Right cardiac atrium (tissue), 5 donors: ENCODE results near the gene SPSB1. TPM values are rescaled to one million over a fixed set of nuclear protein-coding genes. Genes with fewer than 3 reads are reported as not detected.

Experiments used
- ATAC-seq, 2 donors: fragments of 200-7000 bp; cut with Tn5 transposase; one replicate each; pipeline versions ENCODE4 v1.8.0 to v1.9.1; 2020; ENCODE audit warnings: moderate library complexity in 2 of 2, mild to moderate bottlenecking in 1 of 2
- DNase-seq, 3 donors: peaks; one replicate each; pipeline ENCODE4 v3.0.0-alpha.2; 2020
- H3K27ac ChIP-seq: one replicate; pipeline ENCODE4 v1.5.1; 2013; ENCODE audit warnings: mild to moderate bottlenecking, low read length, control low read depth, moderate library complexity
- H3K27me3 ChIP-seq: one replicate; pipeline ENCODE4 v1.6.1; 2013; ENCODE audit not compliant: control insufficient read depth, insufficient read depth
- H3K4me1 ChIP-seq: one replicate; pipeline ENCODE4 v1.6.1; 2013; ENCODE audit warnings: low read length; ENCODE audit not compliant: control insufficient read depth, insufficient read depth
- H3K4me3 ChIP-seq: one replicate; pipeline ENCODE4 v1.5.1; 2013; ENCODE audit warnings: low read length, control low read depth
- H3K9me3 ChIP-seq: one replicate; pipeline ENCODE4 v1.6.1; 2013; ENCODE audit warnings: low read length; ENCODE audit not compliant: control insufficient read depth
- WGBS: extraction: QIAGEN DNeasy Blood & Tissue Kit; methylation state at CpG from one replicate; pipeline ENCODE4 v1.1.7; 2013; 5-methylcytosine and 5-hydroxymethylcytosine counted together
- intact Hi-C, 4 donors: fragments of 100-400 bp; cut with DNase I; formaldehyde crosslinking; loops; one replicate each; pipeline versions ENCODE4 v1.11.0 to v1.14.0; 2022 to 2023
- polyA plus RNA-seq: library from polyadenylated mRNA; stranded (reverse); fragments of 200-250 nt; gene quantifications from one replicate; pipeline ENCODE4 v1.2.3, GENCODE V29; 2013
- total RNA-seq, 4 donors: library from RNA; stranded (reverse); fragmentation: NEBNext Ultra II Directional; extraction: Animal tissue kit (Norgen Biotek cat#: 25700); gene quantifications; one replicate each; pipeline ENCODE4 v1.2.1, GENCODE V29; 2021
- donor health status: healthy with polysubstance abuse.
- donor health status: DM: no; HTN: yes; CAD: no.
- donor health status: DM: no; HTN: no; CAD: no.
- donor health status: DM: no; HTN: yes; CAD: no; lungs with severe emphysema.
- donor health status: DM: yes; HTN: yes; CAD: no.

Gene SPSB1
- total and polyA plus RNA-seq, 5 donors = 15.5 to 24.0 (median 16.5) TPM

DNA sequence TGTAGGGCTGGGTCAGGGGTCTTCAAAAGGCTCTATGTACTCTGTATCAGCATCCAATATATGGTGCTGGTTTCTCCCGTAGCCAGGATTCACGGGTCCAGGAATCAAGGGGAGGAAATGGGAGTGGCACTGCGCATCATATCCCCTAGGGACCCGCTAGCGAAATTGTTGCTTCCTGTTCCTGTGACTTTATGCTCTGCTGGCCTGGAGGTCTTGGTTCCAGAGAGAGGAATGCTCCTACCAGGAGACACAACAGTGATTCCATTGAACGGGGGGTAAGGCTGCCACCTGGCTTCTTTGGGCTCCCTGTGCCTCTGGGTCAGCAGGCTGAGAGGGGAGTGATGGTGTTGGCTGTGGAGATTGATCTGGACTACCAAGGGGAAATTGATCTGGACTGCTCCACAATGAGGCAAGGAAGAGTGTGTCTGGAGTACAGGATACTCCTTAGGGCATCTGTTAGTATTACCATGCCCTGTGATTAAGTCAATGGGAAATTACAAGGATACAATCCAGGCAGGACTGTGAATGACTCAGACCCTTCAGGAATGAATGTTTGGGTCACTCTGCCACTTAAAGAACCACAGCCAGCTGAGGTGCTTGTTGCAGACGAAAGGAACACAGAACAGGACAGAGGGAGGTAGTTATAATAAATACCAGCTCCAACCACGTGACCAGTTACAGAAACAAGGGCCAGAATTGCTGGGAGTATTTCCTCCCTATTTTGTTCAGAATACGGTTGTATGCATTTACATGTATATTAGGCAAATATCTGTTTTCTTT lies 10.2 kb downstream of the SPSB1 start:
- Histone ChIP-seq H3K4me1 (peaks cover 15% of the 10 kb centered on the region), H3K4me3 (no peak overlapping the region), H3K27ac (peak overlapping the region; percentile 46), H3K9me3 (no peaks in the 10 kb centered on the region), H3K27me3 (no peaks in the 10 kb centered on the region)
- ATAC-seq (peak; percentile 21 to 66), DNase-seq (peak in 2 of 3 donors; percentile 27 to 46)
- 39% methylated on average over 9 of the region's 9 CpGs for WGBS
- intact Hi-C loops = no loop called here

DNA sequence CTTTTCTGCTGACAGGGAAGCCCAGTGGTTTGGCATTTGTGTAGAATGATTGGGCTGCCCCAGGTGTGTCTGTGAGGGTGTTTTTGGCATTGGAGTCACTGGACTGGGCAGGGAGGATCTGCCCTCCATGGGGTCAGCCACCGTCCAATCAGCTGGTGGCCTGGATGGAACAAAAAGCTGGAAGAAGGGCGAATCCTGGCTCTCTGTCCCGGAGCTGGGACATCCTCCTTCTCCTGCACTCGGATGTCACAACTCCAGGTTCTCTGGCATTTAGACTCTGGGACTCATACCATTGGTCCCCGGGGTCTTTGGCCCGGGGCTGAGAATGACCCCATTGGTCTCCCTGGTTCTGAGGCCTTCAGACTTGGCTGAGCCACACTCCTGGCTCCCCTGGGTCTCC lies 11.2 kb downstream of the SPSB1 start:
- intact Hi-C loops = no loop called here
- H3K27ac ChIP-seq = no peak overlapping the region

DNA sequence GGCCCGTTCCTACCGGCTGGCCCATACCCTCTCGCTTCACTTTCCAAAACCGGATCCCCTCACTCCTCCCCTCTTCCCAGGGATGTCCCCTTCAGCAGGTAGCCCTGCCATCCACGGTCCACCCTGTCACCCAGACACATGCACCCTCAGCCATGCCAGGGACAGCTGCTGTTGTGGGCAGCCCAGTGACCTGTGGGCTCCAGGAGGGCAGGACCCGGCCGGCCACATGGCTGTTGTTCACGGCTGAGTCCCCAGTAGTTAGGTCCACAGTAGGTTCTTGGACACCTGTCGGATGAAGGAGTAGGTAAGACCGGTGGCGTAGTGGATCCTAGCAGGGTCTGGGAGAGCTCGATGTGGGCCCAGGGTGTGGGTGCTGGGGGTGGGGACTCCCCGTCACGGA lies 12.5 kb downstream of the SPSB1 start:
- Histone ChIP-seq H3K27ac (no peak overlapping the region), H3K27me3 (no peaks in the 10 kb centered on the region), H3K9me3 (no peaks in the 10 kb centered on the region), H3K4me3 (no peak overlapping the region), H3K4me1 (peaks cover 15% of the 10 kb centered on the region)
- DNase-seq = peak in 2 of 3 donors; percentile 41 to 52
- whole genome bisulfite sequencing = 96% methylated on average over 14 of the region's 14 CpGs
- ATAC-seq = no peak
- intact Hi-C loops = no loop called here

More for the DNA sequence above, 11.2 kb downstream of the SPSB1 start:
- 84% methylated on average over 6 of the region's 6 CpGs for WGBS
- H3K9me3 ChIP-seq = no peaks in the 10 kb centered on the region
- H3K4me3 ChIP-seq = no peak overlapping the region
- no peaks in the 10 kb centered on the region for H3K27me3 ChIP-seq
- ATAC-seq = no peak
- peak in 2 of 3 donors; percentile 18 to 32 for DNase-seq
- peaks cover 15% of the 10 kb centered on the region for H3K4me1 ChIP-seq

DNA sequence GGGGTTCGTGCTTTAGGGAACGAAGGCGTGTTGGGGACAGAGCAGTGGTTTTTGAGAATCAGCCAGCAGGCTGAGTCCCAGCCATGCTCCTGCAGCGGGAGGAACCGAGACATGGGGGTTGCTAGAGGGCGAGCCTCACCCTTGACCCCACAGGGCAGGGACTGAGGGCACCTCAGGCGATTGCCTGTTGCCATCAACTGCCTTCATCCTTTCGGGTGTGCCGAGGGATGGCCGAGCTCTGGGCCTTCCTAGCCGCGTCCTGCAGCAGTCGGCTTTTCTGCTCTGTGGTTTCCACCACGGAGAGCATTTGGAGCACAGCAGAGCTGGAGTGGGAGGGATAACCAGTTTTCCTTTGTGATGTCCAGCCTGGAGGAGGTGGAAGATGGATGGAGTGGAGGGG lies 13.3 kb downstream of the SPSB1 start:
- H3K27me3 ChIP-seq = no peaks in the 10 kb centered on the region
- no peak overlapping the region for H3K4me3 ChIP-seq
- 85% methylated on average over 14 of the region's 14 CpGs for WGBS
- intact Hi-C loops = no loop called here
- DNase-seq = peak in 1 of 3 donors; percentile 37
- H3K4me1 ChIP-seq = peaks cover 12% of the 10 kb centered on the region
- H3K27ac ChIP-seq = no peak overlapping the region
- no peak for ATAC-seq
- no peaks in the 10 kb centered on the region for H3K9me3 ChIP-seq

DNA sequence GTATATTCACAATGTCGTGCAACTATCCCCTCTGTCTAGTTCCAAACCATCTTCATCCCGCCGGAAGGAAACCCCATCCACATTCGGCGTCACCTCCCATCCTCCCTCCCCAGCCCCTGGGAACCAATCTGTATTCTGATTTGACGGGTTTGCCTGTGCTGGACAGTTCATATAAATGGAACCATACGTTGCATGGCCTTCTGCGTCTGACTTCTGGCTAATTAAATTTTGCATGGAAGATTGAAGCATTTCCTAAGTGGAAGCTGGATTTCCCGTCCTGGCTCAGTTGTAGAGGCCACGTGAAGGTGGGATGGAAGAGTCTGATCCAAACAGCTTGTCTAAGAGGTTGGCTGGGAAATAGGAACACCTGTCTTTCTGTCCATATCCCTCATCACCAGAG lies 14.6 kb downstream of the SPSB1 start:
- Histone ChIP-seq H3K4me3 (no peak overlapping the region), H3K4me1 (peaks cover 9% of the 10 kb centered on the region), H3K9me3 (no peaks in the 10 kb centered on the region), H3K27ac (no peak overlapping the region), H3K27me3 (no peaks in the 10 kb centered on the region)
- DNase-seq (peak in 1 of 3 donors; percentile 3), ATAC-seq (no peak)
- WGBS = 92% methylated on average over 10 of the region's 10 CpGs
- intact Hi-C loops = no loop called here

- DNase-seq = no peak
- Histone ChIP-seq H3K4me3 (no peak overlapping the region), H3K27ac (no peak overlapping the region), H3K4me1 (peaks cover 2% of the 10 kb centered on the region), H3K27me3 (no peaks in the 10 kb centered on the region), H3K9me3 (no peaks in the 10 kb centered on the region)
- WGBS = 82% methylated on average over 9 of the region's 9 CpGs
- no peak for ATAC-seq
- intact Hi-C loops = no loop called here
Measured at GRCh38 chr1:9308236-9308785, 15.6 kb downstream of the SPSB1 start.

- WGBS = 95% methylated on average over 8 of the region's 8 CpGs
- H3K4me3 ChIP-seq = no peak overlapping the region
- intact Hi-C loops = no loop called here
- no peaks in the 10 kb centered on the region for H3K27me3 ChIP-seq
- no peak overlapping the region for H3K27ac ChIP-seq
- no peaks in the 10 kb centered on the region for H3K9me3 ChIP-seq
- ATAC-seq (no peak), DNase-seq (no peak)
- no peaks in the 10 kb centered on the region for H3K4me1 ChIP-seq
Measured at GRCh38 chr1:9309080-9309479, 16.4 kb downstream of the SPSB1 start.

- peak in 1 of 3 donors; percentile 17 for DNase-seq
- intact Hi-C loops = no loop called here
- no peaks in the 10 kb centered on the region for H3K27me3 ChIP-seq
- ATAC-seq = no peak
- 90% methylated on average over 7 of the region's 7 CpGs for WGBS
- H3K4me1 ChIP-seq = no peaks in the 10 kb centered on the region
- H3K4me3 ChIP-seq = no peak overlapping the region
- no peaks in the 10 kb centered on the region for H3K9me3 ChIP-seq
- no peak overlapping the region for H3K27ac ChIP-seq
Measured at GRCh38 chr1:9309991-9310390, 17.3 kb downstream of the SPSB1 start.

GRCh38 chr1:9311029-9311428 lies 18.3 kb downstream of the SPSB1 start:
- H3K27ac ChIP-seq = no peak overlapping the region
- no peaks in the 10 kb centered on the region for H3K4me1 ChIP-seq

DNA sequence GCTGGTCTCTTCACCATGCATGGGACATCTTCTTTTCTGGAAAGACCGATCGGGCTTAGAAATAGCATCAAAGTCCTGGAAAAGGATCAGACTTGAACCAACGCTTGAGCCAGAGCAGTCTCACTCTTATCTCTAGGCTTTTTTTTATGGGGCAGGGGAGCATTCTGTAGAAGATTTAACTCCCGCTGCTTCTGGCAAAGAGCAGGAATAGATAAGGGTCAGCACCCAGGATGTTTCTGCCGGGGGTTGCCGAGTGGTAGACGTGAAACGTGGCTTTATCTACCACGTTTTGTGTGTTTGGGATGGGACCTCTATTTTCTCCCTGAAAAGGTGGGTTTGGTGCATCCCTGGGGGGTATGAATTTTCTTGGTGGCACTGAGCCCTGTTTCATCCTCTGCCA lies 18.8 kb downstream of the SPSB1 start:
- ATAC-seq (no peak), DNase-seq (peak in 1 of 3 donors; percentile 0)
- Histone ChIP-seq H3K27ac (no peak overlapping the region), H3K4me1 (no peaks in the 10 kb centered on the region), H3K4me3 (no peak overlapping the region), H3K9me3 (no peaks in the 10 kb centered on the region), H3K27me3 (no peaks in the 10 kb centered on the region)
- intact Hi-C loops = no loop called here
- 36% methylated on average over 9 of the region's 9 CpGs for WGBS

More at GRCh38 chr1:9311029-9311428, 18.3 kb downstream of the SPSB1 start:
- ATAC-seq (peak in 1 of 2 donors; percentile 12), DNase-seq (peak in 1 of 3 donors; percentile 32)
- Histone ChIP-seq H3K27me3 (no peaks in the 10 kb centered on the region), H3K4me3 (no peak overlapping the region), H3K9me3 (no peaks in the 10 kb centered on the region)
- 73% methylated on average over 10 of the region's 10 CpGs for WGBS
- intact Hi-C loops = no loop called here

- Histone ChIP-seq H3K9me3 (no peaks in the 10 kb centered on the region), H3K4me1 (no peaks in the 10 kb centered on the region), H3K27me3 (no peaks in the 10 kb centered on the region), H3K27ac (no peak overlapping the region), H3K4me3 (no peak overlapping the region)
- DNase-seq (peak in 1 of 3 donors; percentile 9), ATAC-seq (no peak)
- intact Hi-C loops = no loop called here
- WGBS = 91% methylated on average over 18 of the region's 18 CpGs
Measured at GRCh38 chr1:9312168-9312720, 19.6 kb downstream of the SPSB1 start.
